CD4-positive, alpha-beta T cell treated with Interleukin-21 for 1 hour (primary cell): ENCODE results near the gene KIF1B.
"Not testable (repeated sequence)": the region's sequence is repeated elsewhere in the genome, so short reads cannot be mapped to it uniquely, and the experiment has no call there.

Experiments
- DNase-seq: peaks from one replicate; pipeline ENCODE4 v3.0.0-alpha.2; 2020

Gene KIF1B

GRCh38 chr1:10386761-10387676 is 176.6 kb downstream of the KIF1B start:
- DNase-seq = no peak

GRCh38 chr1:10387677-10388386 is 177.5 kb downstream of the KIF1B start:
- DNase-seq = peak; percentile 18

- DNase-seq = no peak
Measured at GRCh38 chr1:10388387-10388715, 178.0 kb downstream of the KIF1B start.

GRCh38 chr1:10389271-10389973 is 179.1 kb downstream of the KIF1B start:
- DNase-seq = no peak

GRCh38 chr1:10396870-10397269 is 186.5 kb downstream of the KIF1B start:
- DNase-seq = no peak

GRCh38 chr1:10398278-10398733 is 187.9 kb downstream of the KIF1B start:
- DNase-seq = no peak

GRCh38 chr1:10398734-10399443 is 188.5 kb downstream of the KIF1B start, which contains the start of gene PGD:
PGD (plus strand) TSS chr1:10399064; CDS start chr1:10399118, 54 bp downstream.
- DNase-seq = peak; percentile 97

GRCh38 chr1:10399444-10399941 is 189.1 kb downstream of the KIF1B start:
- no peak for DNase-seq

GRCh38 chr1:10400013-10400412 is 189.6 kb downstream of the KIF1B start:
- DNase-seq = no peak

GRCh38 chr1:10401281-10401680 is 190.9 kb downstream of the KIF1B start:
- no peak for DNase-seq

GRCh38 chr1:10402729-10403274 is 192.4 kb downstream of the KIF1B start:
- DNase-seq = no peak

- no peak for DNase-seq
Measured at GRCh38 chr1:10407201-10407600, 196.8 kb downstream of the KIF1B start.

GRCh38 chr1:10415211-10415930 is 205.0 kb downstream of the KIF1B start:
- DNase-seq = no peak

GRCh38 chr1:10415967-10416366 is 205.6 kb downstream of the KIF1B start:
- DNase-seq = not testable (repeated sequence)

GRCh38 chr1:10418741-10419140 is 208.4 kb downstream of the KIF1B start:
- not testable (repeated sequence) for DNase-seq

- DNase-seq = no peak
Measured at GRCh38 chr1:10419351-10419750, 209.0 kb downstream of the KIF1B start.

GRCh38 chr1:10421637-10422036 is 211.3 kb downstream of the KIF1B start:
- no peak for DNase-seq

- no peak for DNase-seq
Measured at GRCh38 chr1:10424034-10424433, 213.7 kb downstream of the KIF1B start.

- no peak for DNase-seq
Measured at GRCh38 chr1:10424651-10425050, 214.3 kb downstream of the KIF1B start.

GRCh38 chr1:10425826-10426534 is 215.6 kb downstream of the KIF1B start:
- DNase-seq = not testable (repeated sequence)

- DNase-seq = not testable (repeated sequence)
Measured at GRCh38 chr1:10426535-10426848, 216.1 kb downstream of the KIF1B start.
